Prostate gland (tissue), 2 donors: Measurements from ENCODE around the gene TNS1. TPM values are rescaled to one million over a fixed set of nuclear protein-coding genes. Genes with fewer than 3 reads are reported as not detected.
A peak's percentile ranks its signal among the peaks of the same experiment; 100 is the strongest.

Source experiments
- DNase-seq: peaks from one replicate; pipeline ENCODE4 v3.0.0-alpha.2; 2019; ENCODE audit warnings: low spot score
- H3K27ac ChIP-seq, 2 donors: fragments of 200-600 bp; sonication (generic); 2 replicates each; pipeline ENCODE4 v1.5.1; 2017 to 2019
- H3K27me3 ChIP-seq: fragments of 200-600 bp; sonication (generic); replicated peaks from 2 replicates; pipeline ENCODE4 v1.5.1; 2019; ENCODE audit not compliant: insufficient read depth
- H3K36me3 ChIP-seq, 2 donors: fragments of 200-600 bp; sonication (generic); 1 replicate in 1 of 2; 2 replicates in 1 of 2; pipeline versions ENCODE4 v1.5.1 to v1.8.1; 2017 to 2019
- H3K4me1 ChIP-seq: fragments of 200-600 bp; sonication (generic); replicated peaks from 2 replicates; pipeline ENCODE4 v1.5.1; 2019
- H3K4me3 ChIP-seq, 2 donors: fragments of 200-600 bp; sonication (generic); 2 replicates each; pipeline ENCODE4 v1.5.1; 2017 to 2019
- H3K9me3 ChIP-seq: fragments of 200-600 bp; sonication (generic); 2 replicates; pipeline ENCODE4 v1.5.1; 2017
- CTCF ChIP-seq, 4 experiments: fragments of 200-600 bp in 2 of 4; fragments of 450-650 bp in 2 of 4; sonication (generic) in 2 of 4; IDR thresholded peaks; 1 replicate in 3 of 4; 2 replicates in 1 of 4; pipeline ENCODE4 v1.5.1; 2016 to 2019; ENCODE audit warnings: antibody characterized with exemption in 4 of 4, mild to moderate bottlenecking in 2 of 4, moderate library complexity in 2 of 4
- POLR2A ChIP-seq: fragments of 450-650 bp; IDR thresholded peaks from one replicate; pipeline ENCODE4 v1.6.1; 2016; ENCODE audit warnings: antibody characterized with exemption, mild to moderate bottlenecking
- POLR2AphosphoS5 ChIP-seq: sonication (generic); formaldehyde crosslinking; IDR thresholded peaks from one replicate; pipeline ENCODE4 v1.6.1; 2017; ENCODE audit warnings: antibody characterized with exemption
- whole genome bisulfite sequencing: methylation state at CpG from one replicate; pipeline ENCODE4 v1.1.5; 2018; 5-methylcytosine and 5-hydroxymethylcytosine counted together
- intact Hi-C: fragments of 100-400 bp; cut with DNase I; formaldehyde crosslinking; loops from one replicate; pipeline ENCODE4 v1.14.2; 2022
- total RNA-seq, 2 donors: library from RNA; depleted of rRNA; stranded (reverse); fragments of >200 nt; gene quantifications; one replicate each; pipeline ENCODE4 v1.1.0, GENCODE V29; 2016

The TNS1 gene
- total RNA-seq, 2 donors from 2014 or later: 238 to 659 TPM

DNA sequence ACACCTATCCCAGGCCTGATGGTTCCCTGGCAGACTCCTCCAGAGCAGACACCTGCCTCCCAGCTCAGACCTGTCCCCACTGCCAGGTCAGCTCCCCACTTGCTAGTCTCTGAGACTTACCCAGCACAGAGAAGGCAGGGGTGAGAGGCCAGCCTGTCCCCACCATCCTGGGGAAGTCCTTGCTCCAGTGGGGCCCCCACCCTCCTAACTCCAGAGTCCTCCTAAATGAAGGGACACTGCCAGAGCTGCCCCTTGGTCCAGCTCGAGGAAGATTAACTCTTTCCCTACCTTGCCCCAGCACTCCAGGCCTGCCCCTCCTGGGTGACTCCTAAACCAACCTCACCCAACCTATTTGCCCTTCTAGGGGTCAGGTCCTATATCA lies 30.4 kb upstream of the TNS1 start:
- Histone ChIP-seq H3K4me1 (no peaks in the 10 kb centered on the region), H3K27me3 (no peaks in the 10 kb centered on the region), H3K9me3 (no peaks in the 10 kb centered on the region), H3K4me3 (peak overlapping the region in 1 of 2 donors; percentile 8), H3K27ac (peak overlapping the region; percentile 38 to 59), H3K36me3 (no peaks in the 10 kb centered on the region)
- WGBS: 50% methylated on average over 1 of the region's 1 CpG
- intact Hi-C loops: no loop called here
- TF ChIP-seq POLR2A: no peak
- no peak for TF ChIP-seq CTCF (IDR thresholded peaks at IDR 0.05)
- TF ChIP-seq POLR2AphosphoS5: no peak
- no peak for DNase-seq

DNA sequence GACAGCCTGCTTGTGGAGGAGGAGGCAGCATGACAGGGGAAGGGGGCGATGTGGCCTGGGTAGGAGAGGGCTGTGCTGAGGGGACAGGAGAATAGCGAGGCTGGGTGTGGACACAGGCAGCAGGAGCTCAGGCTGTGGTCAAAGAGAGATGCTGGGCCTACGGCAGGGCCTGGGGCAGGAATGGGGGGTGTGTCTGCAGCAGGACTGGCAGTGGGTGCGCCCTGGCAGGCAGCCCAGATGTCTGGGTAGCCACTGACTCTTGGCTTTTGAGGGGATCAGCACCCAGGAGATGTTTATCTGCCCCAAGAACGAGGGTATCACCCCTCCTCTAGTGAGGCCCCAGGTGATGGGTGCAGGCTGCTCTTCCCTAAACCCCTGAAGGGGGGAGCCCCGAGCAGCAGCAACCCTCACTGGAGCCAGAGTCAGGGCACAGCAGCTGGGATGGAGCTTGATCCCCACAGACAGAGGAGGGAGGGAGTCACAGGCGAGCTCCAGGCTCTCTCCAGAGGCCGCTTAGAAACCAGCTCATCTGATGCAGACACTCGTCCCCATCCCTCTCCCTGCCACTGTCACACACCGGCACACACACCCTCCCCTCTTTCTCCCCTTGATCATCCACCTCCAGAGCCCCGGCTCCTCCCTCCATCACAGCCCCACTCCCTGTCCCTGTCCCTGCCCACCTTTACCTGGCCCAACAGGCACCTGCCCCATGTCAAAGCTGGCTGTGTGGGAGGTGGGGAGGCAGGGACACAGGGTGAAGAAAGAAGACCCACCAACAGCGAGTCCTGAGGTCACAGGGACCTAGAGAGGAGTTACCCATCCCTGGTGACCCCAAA lies 29.8 kb upstream of the TNS1 start:
- H3K4me3 ChIP-seq: no peak overlapping the region
- WGBS: 58% methylated on average over 12 of the region's 12 CpGs
- intact Hi-C loops: no loop called here
- TF ChIP-seq POLR2AphosphoS5 (no peak), POLR2A (no peak), CTCF (IDR thresholded peaks at IDR 0.05) (no peak)
- H3K36me3 ChIP-seq: no peaks in the 10 kb centered on the region
- no peaks in the 10 kb centered on the region for H3K27me3 ChIP-seq
- DNase-seq: no peak
- peak overlapping the region; percentile 38 to 59 for H3K27ac ChIP-seq
- H3K4me1 ChIP-seq: no peaks in the 10 kb centered on the region
- H3K9me3 ChIP-seq: no peaks in the 10 kb centered on the region

DNA sequence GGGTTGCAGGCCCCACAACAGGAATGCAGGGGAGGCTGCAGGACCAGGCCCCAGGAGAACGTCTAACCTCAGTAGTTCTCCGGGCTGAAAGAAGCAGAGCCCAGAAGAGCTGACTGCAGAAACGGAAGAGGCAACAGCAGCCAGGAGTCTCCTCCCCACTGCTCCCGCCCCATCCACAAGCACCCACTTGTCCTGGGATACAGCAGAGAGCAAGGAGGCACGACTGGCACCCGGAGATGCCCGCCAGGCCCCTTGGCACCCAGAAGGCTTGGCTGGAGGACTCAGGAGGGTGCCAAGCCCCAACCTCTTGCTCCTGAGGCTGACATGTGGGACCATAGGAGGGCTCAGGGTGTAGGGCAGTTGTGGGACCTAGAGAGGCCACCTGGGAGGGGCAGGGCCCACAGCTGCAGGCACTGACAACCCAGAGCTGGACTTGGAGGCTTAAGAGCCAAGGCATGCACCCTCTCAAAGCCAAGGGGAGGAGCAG lies 29.0 kb upstream of the TNS1 start:
- peak; percentile 60 for DNase-seq
- WGBS: 49% methylated on average over 7 of the region's 7 CpGs
- Histone ChIP-seq H3K36me3 (no peaks in the 10 kb centered on the region), H3K27me3 (no peaks in the 10 kb centered on the region), H3K4me1 (no peaks in the 10 kb centered on the region), H3K27ac (peak overlapping the region in 1 of 2 donors; percentile 59), H3K9me3 (no peaks in the 10 kb centered on the region), H3K4me3 (no peak overlapping the region)
- intact Hi-C loops: no loop called here
- TF ChIP-seq POLR2AphosphoS5: peak; percentile 36
- no peak for TF ChIP-seq CTCF (IDR thresholded peaks at IDR 0.05)
- no peak for TF ChIP-seq POLR2A

- no peaks in the 10 kb centered on the region for H3K9me3 ChIP-seq
- TF ChIP-seq CTCF (IDR thresholded peaks at IDR 0.05) (no peak), POLR2AphosphoS5 (no peak), POLR2A (no peak)
- no peaks in the 10 kb centered on the region for H3K27me3 ChIP-seq
- peaks cover 5% of the 10 kb centered on the region for H3K4me1 ChIP-seq
- 91% methylated on average over 1 of the region's 1 CpG for whole genome bisulfite sequencing
- intact Hi-C loops: no loop called here
- peak overlapping the region in 1 of 2 donors; percentile 59 for H3K27ac ChIP-seq
- no peak for DNase-seq
- H3K36me3 ChIP-seq: no peaks in the 10 kb centered on the region
- H3K4me3 ChIP-seq: no peak overlapping the region
Observed at GRCh38 chr2:218031261-218031660, 28.5 kb upstream of the TNS1 start.
